Measurements from ENCODE around the gene LGI2.

The LGI2 gene

GRCh38 chr4:24956763-24957162 is 74.0 kb downstream of the LGI2 start:
- FAIRE-seq = no peak

- FAIRE-seq = no peak
Measured at GRCh38 chr4:24956091-24956490, 74.7 kb downstream of the LGI2 start.

GRCh38 chr4:24952667-24953066 is 78.1 kb downstream of the LGI2 start:
- FAIRE-seq = no peak

- no peak for FAIRE-seq
Measured at GRCh38 chr4:24949970-24950369, 80.8 kb downstream of the LGI2 start.
